Glomerular visceral epithelial cell (primary cell): ENCODE measurements around the gene COMMD2.

Experiments used
- DNase-seq: peaks from one replicate; pipeline ENCODE4 v3.0.0-alpha.2; 2016; ENCODE audit errors: extremely low spot score

The COMMD2 gene

DNA sequence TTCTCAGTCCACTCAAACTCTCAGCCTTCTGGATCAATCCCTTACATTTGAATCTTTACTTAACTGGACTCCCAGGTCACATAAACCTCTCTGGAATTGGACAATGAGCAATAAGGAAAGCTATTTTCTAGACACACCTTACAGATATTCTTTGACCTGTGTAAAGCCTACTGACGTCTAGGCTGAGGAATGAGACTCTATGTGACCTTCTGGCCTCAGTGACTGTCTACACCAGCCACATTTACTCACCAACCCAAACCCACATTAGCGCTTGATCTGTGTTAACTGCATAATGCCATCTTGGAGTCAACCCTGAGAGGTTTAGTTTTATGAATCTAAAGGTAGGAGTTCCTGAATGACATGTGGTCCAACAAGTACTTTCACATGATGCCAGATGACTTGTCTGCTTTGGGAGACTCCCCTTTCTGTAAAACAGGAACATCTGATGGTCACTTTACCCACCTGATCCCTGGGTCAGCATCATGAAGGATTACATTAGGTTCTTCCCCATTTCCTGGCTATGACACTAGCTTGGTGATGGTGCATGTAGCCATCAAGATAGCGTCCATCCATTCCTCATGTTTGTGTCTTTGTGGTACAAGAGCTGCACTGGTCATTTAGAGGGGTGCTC lies 11.4 kb upstream of the COMMD2 start:
- no peak for DNase-seq

DNA sequence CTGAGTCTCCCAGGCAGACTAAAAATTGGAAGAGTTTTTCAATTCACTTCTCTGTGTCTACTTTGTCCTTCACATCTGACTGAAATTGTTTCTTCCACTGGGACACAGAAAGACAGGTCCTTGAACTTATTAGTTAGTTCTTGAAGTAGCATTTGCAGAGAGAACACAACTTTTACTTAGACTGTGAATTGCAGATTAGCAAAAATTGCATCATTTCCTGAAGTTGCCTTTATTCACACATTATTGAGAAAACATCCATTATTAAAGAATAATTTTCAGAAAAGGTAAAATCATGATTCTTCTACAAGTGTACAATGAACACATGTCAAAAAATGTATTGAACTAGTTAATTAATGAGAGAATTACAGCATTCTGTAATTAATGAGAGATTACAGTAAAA lies 1.4 kb upstream of the COMMD2 start:
- no peak for DNase-seq

- DNase-seq = no peak
These were observed 473 bp upstream of the COMMD2 start for GRCh38 chr3:149752788-149753136.

DNA sequence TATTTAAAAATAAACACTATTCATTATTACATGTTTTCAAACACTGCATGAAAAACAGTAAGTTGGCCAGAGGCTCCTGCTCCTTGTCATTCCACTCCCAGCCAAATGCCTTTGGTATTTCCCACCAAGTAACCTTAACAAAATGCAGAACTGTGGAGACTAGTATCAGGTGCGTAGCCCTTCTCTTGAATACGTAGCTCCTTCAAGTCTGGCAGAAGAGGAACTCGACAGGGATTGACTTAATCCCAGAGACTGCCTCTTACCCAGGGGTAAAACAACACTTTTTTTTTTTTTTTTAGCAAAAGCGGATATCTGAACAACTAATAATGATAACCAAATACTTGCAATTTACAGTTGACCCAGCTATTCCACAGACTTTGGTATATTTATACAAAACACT lies 738 bp downstream of the COMMD2 start:
- peak; percentile 3 for DNase-seq

GRCh38 chr3:149744606-149745005 lies 7.7 kb downstream of the COMMD2 start:
- no peak for DNase-seq

DNA sequence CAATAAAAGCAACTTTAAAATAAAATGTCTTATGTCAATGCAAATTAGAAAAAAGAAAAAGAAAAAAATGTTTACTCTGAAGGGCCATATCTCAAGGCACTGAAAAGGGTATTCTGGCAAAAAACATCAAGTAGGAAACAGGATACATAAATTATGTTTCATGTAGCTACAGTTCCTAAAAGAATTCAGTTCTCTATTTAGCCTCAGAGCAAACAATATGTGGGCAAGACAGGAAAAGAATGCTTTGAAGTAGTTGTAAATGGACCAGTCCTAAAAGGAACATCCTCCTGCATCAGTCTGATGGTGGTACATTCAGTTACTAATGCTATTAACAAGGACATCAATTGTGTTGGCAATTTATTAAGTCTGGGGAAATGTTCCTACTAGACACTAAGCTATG lies 8.1 kb downstream of the COMMD2 start:
- DNase-seq = no peak

- no peak for DNase-seq
These were observed 12.9 kb downstream of the COMMD2 start for GRCh38 chr3:149739396-149739795.

DNA sequence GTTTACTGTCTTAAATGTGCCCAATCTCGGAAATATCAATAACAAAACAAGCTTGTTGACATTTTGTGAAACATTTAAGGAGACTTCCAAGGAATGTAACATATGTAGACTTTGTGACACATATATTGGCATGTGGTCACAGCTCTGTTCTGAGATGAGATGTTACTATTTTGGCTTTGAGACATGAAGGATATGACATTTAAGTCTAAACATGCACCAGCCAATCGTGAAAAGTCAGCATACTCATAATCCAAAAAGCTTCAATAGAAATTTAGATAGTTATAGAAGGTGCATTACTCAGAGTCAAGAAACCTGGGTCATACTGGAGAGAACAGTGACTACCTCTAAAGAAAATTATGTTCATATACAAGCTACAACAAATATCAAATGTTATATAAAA lies 13.4 kb downstream of the COMMD2 start:
- DNase-seq = no peak

DNA sequence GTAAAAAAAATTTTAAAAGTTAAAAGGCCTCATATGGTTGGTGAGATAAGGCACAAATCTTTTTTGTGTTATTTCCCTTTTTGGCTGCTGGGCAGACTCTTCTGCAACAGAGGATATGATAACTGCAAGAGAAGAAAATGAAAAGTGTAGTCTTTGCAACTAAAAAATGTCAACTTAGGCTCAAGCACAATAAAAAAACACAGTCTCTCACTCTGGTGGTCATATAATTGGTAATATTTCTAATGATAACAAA lies 15.4 kb downstream of the COMMD2 start:
- DNase-seq = no peak

GRCh38 chr3:149736175-149736952 lies 15.9 kb downstream of the COMMD2 start:
- peak; percentile 71 for DNase-seq

DNA sequence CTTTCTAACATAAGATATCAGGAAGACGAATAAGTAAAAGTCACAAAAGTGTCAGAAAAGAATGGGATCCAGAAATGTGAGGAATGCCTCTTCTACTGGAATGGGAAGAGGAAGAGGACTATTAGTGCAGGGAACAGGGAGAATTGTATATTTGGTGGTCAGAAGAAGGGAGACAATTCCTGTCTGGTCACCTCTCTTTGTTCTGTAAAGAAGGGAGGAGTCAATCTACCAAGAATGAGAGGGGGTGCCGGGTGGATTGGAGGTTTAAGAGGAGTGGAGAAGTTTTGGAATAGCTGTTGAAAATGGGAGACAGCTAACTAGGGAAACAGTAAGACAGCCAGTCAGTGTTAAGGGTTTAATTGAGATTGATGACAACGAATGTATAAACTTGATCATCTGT lies 20.1 kb downstream of the COMMD2 start:
- no peak for DNase-seq

DNA sequence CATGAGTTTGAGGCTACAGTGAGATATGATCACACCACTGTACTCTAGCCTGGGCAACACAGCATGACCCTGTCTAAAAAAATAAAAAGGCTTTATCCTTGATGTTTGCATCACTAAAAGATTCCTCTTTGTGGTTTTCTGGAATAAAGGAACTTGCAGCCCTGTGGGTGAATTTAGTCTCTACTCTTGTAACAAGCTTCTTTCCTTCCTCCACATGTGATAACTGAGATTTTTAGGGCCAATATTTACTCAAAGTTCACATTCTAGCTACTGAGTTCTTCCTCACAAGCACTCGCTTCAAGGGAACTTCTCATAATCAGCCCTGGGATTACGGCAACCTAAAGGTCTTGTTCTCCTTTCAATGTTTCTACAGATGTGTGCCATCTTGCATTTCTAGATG lies 24.6 kb downstream of the COMMD2 start:
- DNase-seq = no peak

DNA sequence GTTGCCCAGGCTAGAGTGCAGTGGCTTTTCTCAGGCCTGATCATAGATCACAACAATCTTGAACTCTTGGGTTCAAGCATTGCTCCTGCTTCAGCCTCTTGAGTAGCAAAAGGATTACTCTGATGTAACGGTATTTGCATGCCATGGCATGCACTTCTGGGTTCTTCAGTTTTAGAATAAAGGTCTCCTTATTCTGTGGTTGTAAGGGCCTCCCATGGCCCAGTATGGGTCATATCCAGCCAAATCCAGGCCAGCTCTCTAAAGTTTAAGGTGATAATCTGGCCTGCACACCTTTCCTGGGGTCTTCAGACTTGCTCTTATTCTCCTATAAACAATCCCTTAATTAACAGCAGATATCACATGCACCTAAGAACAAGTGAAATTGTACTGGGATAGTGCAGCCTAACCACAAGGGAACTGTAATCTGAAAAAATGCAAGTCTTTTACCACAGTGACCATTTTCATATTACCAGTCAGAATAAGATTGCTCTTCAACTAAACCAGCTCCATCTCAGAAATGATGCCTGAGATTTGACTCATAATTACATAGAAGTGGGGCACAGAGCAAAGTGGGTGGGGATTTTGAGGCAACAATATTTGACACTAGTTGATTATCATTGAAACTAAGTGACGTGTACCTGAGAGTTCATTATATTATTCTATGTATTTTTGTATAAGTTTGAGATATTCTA lies 25.4 kb downstream of the COMMD2 start:
- DNase-seq = peak; percentile 12

DNA sequence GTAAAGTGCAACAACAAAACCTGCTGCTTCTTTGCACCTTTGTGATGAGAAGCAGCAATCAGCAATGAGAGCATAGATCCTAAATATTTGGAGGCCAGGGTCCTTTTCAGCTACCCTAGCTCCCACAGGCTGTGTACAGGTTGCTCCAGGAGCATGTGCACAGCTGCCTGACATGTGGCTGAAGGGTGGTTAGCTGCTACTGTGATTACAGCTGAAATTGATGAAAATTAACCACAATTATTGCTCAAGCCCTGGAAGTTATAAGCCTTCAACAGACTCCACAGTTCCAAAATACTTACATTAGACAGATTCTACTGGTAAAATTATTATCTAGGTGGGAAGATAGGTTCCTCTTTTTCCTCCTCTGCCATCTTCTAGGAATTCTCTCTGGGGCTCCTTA lies 28.5 kb downstream of the COMMD2 start:
- DNase-seq = no peak

- DNase-seq = no peak
These were observed 31.4 kb downstream of the COMMD2 start for GRCh38 chr3:149720918-149721317.

DNA sequence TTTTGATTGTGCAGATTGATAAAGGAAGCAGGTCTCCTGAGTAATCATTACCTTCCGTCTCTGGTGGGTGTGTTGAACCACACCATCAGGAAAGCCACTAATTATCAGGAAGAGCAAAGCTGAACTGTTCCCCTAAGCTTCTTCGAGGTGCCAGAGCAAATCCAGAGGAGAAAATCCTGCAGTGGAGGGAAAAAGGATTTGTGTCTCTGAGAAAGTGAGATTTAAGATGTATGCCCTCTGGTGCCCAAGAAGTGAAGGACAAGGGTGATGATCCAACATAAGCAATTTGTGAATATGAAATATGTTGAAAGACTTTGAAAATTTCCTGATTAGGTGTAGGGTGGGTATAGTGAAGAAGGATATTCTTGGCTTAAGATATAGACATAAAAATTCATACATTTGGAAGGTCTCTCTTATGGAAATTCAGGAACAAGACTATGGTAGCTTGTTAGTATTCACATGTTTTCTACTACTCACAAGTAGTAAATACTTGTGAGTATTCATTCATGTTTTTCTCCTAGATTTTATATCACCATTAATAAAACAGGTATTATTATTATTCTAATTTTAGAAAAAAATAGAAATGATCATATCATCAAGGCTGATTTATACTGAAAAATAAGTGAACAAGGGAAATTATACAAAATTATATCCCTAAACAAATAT lies 34.8 kb downstream of the COMMD2 start:
- peak; percentile 76 for DNase-seq

GRCh38 chr3:149716984-149717383 lies 35.3 kb downstream of the COMMD2 start:
- DNase-seq = no peak

DNA sequence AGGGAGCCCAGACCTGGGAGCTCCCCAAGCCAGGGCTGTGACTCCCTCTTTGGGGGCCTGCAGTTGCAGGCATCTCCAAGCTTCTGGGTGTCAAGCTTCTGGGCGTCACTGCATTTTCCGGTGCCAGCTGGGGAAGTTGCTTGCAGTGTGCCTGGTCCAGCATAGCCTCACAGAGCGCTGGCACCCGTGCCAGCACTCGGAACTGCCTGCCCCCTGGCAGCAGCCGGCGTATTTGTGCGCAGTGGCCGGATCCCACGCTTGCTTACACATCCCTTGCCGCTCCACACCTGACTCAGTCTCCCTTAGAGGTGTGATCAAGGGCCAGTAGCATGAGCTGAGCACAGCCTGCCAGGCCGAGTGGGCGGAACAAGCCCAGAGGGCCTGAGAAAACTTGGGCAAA lies 37.0 kb downstream of the COMMD2 start:
- DNase-seq = no peak

DNA sequence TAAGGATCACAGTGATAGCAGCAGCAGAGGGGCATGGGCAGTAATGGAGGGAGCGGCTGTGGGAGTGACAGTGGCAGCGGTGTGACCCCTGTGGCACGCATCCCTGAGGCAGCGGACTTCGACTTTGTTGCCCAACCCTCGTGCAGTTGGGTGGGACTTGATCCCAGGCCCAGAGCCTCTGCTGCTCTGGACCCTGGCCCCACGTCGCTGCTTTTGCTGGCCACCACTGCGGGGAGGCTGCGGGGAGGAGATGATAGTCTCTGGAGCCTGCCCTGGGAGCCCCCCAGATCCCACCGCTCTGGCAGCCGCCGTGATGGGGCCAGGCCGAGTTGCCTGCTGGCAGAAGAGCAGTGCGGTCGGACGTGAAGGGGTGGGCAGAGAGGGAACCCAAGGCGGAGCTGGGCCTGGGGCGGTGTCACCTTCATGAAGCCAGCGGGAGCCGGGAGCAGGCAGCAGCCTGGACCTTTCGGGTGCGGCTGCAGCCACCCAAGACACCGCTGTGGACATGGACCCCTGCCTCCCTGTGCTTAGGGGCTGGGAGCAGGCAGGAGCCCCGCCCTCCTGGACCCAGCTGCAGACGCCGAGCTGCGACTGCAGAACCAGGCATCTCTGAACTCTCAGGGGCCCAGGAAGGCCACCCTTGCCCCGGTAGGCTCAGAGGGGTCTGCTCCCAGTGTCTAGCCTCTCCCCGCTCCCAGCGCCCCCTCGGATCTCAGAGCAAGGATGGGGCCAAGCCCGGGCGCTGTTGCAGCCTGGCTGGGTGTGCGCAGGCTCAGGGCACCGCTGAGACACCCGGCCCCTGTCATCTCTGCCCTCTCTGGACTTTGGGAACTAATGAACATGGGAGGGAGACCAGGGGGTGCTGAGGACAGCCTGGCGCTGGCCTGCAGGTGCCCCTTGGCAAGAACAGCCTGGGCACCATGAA lies 38.3 kb downstream of the COMMD2 start:
- DNase-seq = no peak

GRCh38 chr3:149706905-149707304 lies 45.4 kb downstream of the COMMD2 start:
- no peak for DNase-seq

- DNase-seq = no peak
These were observed 46.9 kb downstream of the COMMD2 start for GRCh38 chr3:149705416-149705815.

DNA sequence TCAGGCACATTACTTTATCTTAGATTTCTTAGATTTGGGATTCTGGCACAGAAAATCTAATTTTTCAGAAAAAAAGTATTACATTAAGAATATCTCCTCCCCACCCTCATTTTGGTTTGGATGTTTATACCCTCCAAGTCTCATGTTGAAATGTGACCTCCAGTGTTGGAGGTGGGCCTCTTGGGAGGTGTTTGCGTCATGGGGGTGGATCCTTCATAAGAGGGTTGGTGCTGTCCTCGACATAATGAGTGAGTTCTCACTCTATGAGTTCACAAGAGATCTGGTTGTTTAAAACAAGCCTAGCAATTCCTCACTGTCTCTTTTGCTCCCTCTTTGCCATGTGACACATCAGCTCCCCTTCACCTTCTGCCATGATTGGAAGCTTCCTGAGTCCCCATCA lies 48.8 kb downstream of the COMMD2 start:
- DNase-seq = no peak
